K562 (cell line): ENCODE results near the gene EHBP1L1. TPM values are rescaled to one million over a fixed set of nuclear protein-coding genes. Genes with fewer than 3 reads are reported as not detected.

Experiments used
- ATAC-seq: fragments of 200-7000 bp; cut with Tn5 transposase; 3 replicates; pipeline ENCODE4 v1.9.1; 2020; ENCODE audit warnings: moderate library complexity
- BruUV-seq: library from RNA; stranded (reverse); fragments of 400-500 nt; replicated peaks from 2 replicates; lab custom pipeline; 2021; lab: Mats Ljungman, UMichigan
- CTCF ChIA-PET: fragments of 300-600 bp; formaldehyde crosslinking; extraction: SDS; loops from one replicate; lab custom pipeline; 2021; ENCODE audit warnings: low intra/inter-chr PET ratio; lab: Yijun Ruan, JAX
- POLR2A ChIA-PET: fragments of 300-600, 350-650 bp; sonication (Branson Sonifier 250); formaldehyde crosslinking; extraction: SDS; loops from one replicate; lab custom pipeline; 2021; ENCODE audit warnings: antibody characterized with exemption, inconsistent platforms; lab: Yijun Ruan, JAX
- DNase-seq, 4 experiments: peaks; one replicate each; pipeline versions ENCODE4 v3.0.0 to v3.0.0-alpha.2; 2011 to 2018; ENCODE audit warnings: low spot score in 3 of 4, mixed read lengths in 3 of 4; ENCODE audit errors: extremely low read depth in 1 of 4
- FAIRE-seq: peaks from 2 replicates; lab custom pipeline; 2011; peaks lifted over from hg19 to GRCh38; lab: Jason Lieb, UNC
- H2AFZ ChIP-seq: 2 replicates; pipeline ENCODE4 v1.6.0; 2011; ENCODE audit warnings: low read depth, low read length, control low read depth, inconsistent platforms
- H3K27ac ChIP-seq: fragments of 200-600 bp; 3 replicates; pipeline ENCODE4 v1.8.0; 2011; ENCODE audit warnings: low read depth, mild to moderate bottlenecking, control low read depth, inconsistent platforms, low read length, moderate library complexity, mixed read lengths; ENCODE audit errors: extremely low read depth
- H3K27me3 ChIP-seq, 2 experiments: fragments of 300-600 bp in 1 of 2; 2 replicates in 1 of 2; 3 replicates in 1 of 2; pipeline versions ENCODE4 v1.6.0 to v1.8.0; 2011; ENCODE audit warnings: inconsistent platforms in 2 of 2, low read length in 2 of 2, mild to moderate bottlenecking in 1 of 2, mixed read lengths in 1 of 2, moderate library complexity in 1 of 2; ENCODE audit not compliant: control insufficient read depth in 2 of 2, insufficient read depth in 2 of 2
- H3K36me3 ChIP-seq: fragments of 300-600 bp; 3 replicates; pipeline ENCODE4 v1.8.0; 2011; ENCODE audit warnings: mild to moderate bottlenecking, low read length, inconsistent platforms; ENCODE audit not compliant: control insufficient read depth, insufficient read depth
- H3K4me1 ChIP-seq, 2 experiments: fragments of 200-600 bp in 1 of 2; replicated peaks in 1 of 2; 2 replicates in 1 of 2; 3 replicates in 1 of 2; pipeline versions ENCODE4 v1.5.1 to v1.8.0; 2011; ENCODE audit warnings: inconsistent platforms in 2 of 2, low read length in 2 of 2, mild to moderate bottlenecking in 1 of 2, mixed read lengths in 1 of 2, moderate library complexity in 1 of 2; ENCODE audit not compliant: control insufficient read depth in 2 of 2, insufficient read depth in 2 of 2
- H3K4me2 ChIP-seq: 2 replicates; pipeline ENCODE4 v1.6.1; 2011; ENCODE audit warnings: low read length, control low read depth, inconsistent platforms, mixed read lengths; ENCODE audit not compliant: insufficient read depth
- H3K4me3 ChIP-seq: fragments of 200-600 bp; sonication (generic), shearing (Covaris generic); 2 replicates; pipeline ENCODE4 v1.5.1; 2016; ENCODE audit warnings: control low read depth, inconsistent platforms
- H3K79me2 ChIP-seq: fragments of 200-600 bp; 3 replicates; pipeline ENCODE4 v1.8.0; 2011; ENCODE audit warnings: low read length, inconsistent platforms; ENCODE audit not compliant: control insufficient read depth, insufficient read depth
- H3K9ac ChIP-seq, 2 experiments: 2 replicates each; pipeline versions ENCODE4 v1.6.0 to v1.6.1; 2011; ENCODE audit warnings: low read depth in 2 of 2, low read length in 2 of 2, control low read depth in 1 of 2, inconsistent platforms in 1 of 2, mild to moderate bottlenecking in 1 of 2, mixed read lengths in 1 of 2; ENCODE audit not compliant: insufficient read depth in 1 of 2
- H3K9me1 ChIP-seq: one replicate; pipeline ENCODE4 v1.6.0; 2011; ENCODE audit warnings: inconsistent platforms, mild to moderate bottlenecking, low read length, moderate library complexity; ENCODE audit not compliant: control insufficient read depth, insufficient read depth
- H3K9me3 ChIP-seq: replicated peaks from 2 replicates; pipeline ENCODE4 v1.5.1; 2011; ENCODE audit warnings: low read depth, low read length, inconsistent platforms; ENCODE audit not compliant: control insufficient read depth, insufficient read depth
- H4K20me1 ChIP-seq: replicated peaks from 2 replicates; pipeline ENCODE4 v1.6.1; 2011; ENCODE audit warnings: low read length, inconsistent platforms, mixed read lengths; ENCODE audit not compliant: control insufficient read depth, insufficient read depth
- MTA2 ChIP-seq: fragments of 450-650 bp; IDR thresholded peaks from 2 replicates; pipeline ENCODE4 v1.6.1; 2016; ENCODE audit warnings: low read depth
- PHF20 ChIP-seq: fragments of 450-650 bp; IDR thresholded peaks from 2 replicates; pipeline ENCODE4 v1.6.1; 2018; ENCODE audit not compliant: partially characterized antibody
- PHF8 ChIP-seq: fragments of 200-600 bp; sonication (generic); IDR thresholded peaks from 2 replicates; pipeline ENCODE4 v1.6.1; 2012; ENCODE audit warnings: mixed run types, mild to moderate bottlenecking, inconsistent platforms, low read length, moderate library complexity, borderline replicate concordance
- POLR2G ChIP-seq: fragments of 200-400 bp; formaldehyde crosslinking; IDR thresholded peaks from 2 replicates; pipeline ENCODE4 v1.6.1; 2017; ENCODE audit warnings: low read depth, mild to moderate bottlenecking, antibody characterized with exemption, low read length, moderate library complexity
- ZFP30 ChIP-seq: fragments of 250-450 bp; sonication (Bioruptor Pico); IDR thresholded peaks from 2 replicates; pipeline ENCODE4 v1.8.0; 2022; ENCODE audit warnings: moderate library complexity, mild to moderate bottlenecking, inconsistent platforms, borderline replicate concordance
- ZNF696 ChIP-seq: fragments of 250-450 bp; sonication (Bioruptor Pico); conservative IDR thresholded peaks from 2 replicates; pipeline ENCODE4 v1.4.0; 2020; ENCODE audit warnings: mild to moderate bottlenecking, moderate library complexity
- WGBS: fragments of 100-300 bp; shearing (Covaris generic); methylation state at CpG from one replicate; pipeline ENCODE4 v1.1.6; 2016; ENCODE audit warnings: low coverage, mixed read lengths; ENCODE audit not compliant: insufficient coverage; ENCODE audit errors: missing lambda C conversion rate; 5-methylcytosine and 5-hydroxymethylcytosine counted together
- in situ Hi-C: fragments of 300-500 bp; cut with MboI; formaldehyde crosslinking; loops from 4 replicates; pipeline ENCODE4 v1.15.0; 2018; ENCODE audit warnings: inconsistent platforms, mixed read lengths
- intact Hi-C: fragments of 100-400 bp; cut with micrococcal nuclease; formaldehyde crosslinking; loops from 2 replicates; pipeline ENCODE4 v1.14.2; 2022
- polyA plus RNA-seq, 8 experiments: library from polyadenylated mRNA; depleted of rRNA in 4 of 8; stranded (reverse) in 5 of 8; unstranded in 3 of 8; fragments of >200 nt; fragmentation: Nextera tagmentation in 2 of 8; fragmentation: Illumina TruSeq in 1 of 8; extraction: Ambion mirVana in 2 of 8; extraction: Trizol in 1 of 8; gene quantifications; 2 replicates each; pipeline versions ENCODE4 v1.2.1 to v1.2.3, GENCODE V29; 2011 to 2014; ENCODE audit warnings: inconsistent platforms in 1 of 8, missing spikeins in 1 of 8
- total RNA-seq, 7 experiments: library from RNA; depleted of rRNA in 6 of 7; stranded (reverse); fragments of >200 nt in 6 of 7; fragmentation: Illumina TruSeq in 2 of 7; extraction: Trizol in 2 of 7; gene quantifications; 2 replicates each; pipeline versions ENCODE4 v1.2.1 to v1.2.3, GENCODE V29; 2011 to 2021; ENCODE audit warnings: low replicate concordance in 1 of 7
- TF ChIP-seq, protein P1 (sequence below): sonication (generic); formaldehyde crosslinking; IDR thresholded peaks from 2 replicates; pipeline ENCODE4 v1.8.1; 2023; ENCODE audit warnings: mild to moderate bottlenecking, missing genetic modification reagents
- TF ChIP-seq, protein P2 (sequence below): sonication (generic); formaldehyde crosslinking; IDR thresholded peaks from 2 replicates; pipeline ENCODE4 v1.8.0; 2022; ENCODE audit warnings: missing genetic modification reagents, mild to moderate bottlenecking, moderate library complexity, borderline replicate concordance

Gene EHBP1L1
- total and polyA plus RNA-seq, 9 of the 15 experiments (the other 6 are each of a cell fraction or from before 2014, with no cell fraction given): 0.03 to 87.1 (median 26.3) TPM

DNA sequence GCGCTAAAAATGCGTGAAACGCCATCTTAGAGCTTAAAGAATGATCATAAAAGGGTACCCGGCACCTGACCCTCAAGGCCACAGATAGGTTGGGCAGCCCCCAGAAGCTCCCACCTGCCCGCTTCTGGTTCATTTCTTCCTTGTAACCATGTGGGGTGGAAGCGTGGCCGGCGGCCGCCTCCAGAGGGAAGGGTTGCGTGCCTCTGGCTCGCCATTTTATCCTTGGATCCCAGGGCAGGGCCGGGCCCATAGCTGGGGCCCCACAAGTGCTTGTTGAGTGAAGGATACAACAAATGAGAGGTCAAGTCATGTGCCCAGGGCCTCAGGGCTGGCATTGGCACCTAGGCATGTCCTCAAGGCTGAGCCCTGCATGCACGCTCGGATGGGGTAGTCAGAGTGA, 45.6 kb downstream of the EHBP1L1 start (continued):
- TF ChIP-seq POLR2G: peak; percentile 28; the same call in 1 of the 2 replicates
- TF ChIP-seq, protein P1, sequence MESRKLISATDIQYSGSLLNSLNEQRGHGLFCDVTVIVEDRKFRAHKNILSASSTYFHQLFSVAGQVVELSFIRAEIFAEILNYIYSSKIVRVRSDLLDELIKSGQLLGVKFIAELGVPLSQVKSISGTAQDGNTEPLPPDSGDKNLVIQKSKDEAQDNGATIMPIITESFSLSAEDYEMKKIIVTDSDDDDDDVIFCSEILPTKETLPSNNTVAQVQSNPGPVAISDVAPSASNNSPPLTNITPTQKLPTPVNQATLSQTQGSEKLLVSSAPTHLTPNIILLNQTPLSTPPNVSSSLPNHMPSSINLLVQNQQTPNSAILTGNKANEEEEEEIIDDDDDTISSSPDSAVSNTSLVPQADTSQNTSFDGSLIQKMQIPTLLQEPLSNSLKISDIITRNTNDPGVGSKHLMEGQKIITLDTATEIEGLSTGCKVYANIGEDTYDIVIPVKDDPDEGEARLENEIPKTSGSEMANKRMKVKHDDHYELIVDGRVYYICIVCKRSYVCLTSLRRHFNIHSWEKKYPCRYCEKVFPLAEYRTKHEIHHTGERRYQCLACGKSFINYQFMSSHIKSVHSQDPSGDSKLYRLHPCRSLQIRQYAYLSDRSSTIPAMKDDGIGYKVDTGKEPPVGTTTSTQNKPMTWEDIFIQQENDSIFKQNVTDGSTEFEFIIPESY (CRISPR knock-in tag): 0 out of 2 replicates have a peak, but pooled peaks have one; percentile 31
- TF ChIP-seq ZNF696 (CRISPR knock-in tag): no peak
- no peak for TF ChIP-seq MTA2
- TF ChIP-seq PHF20: no peak
- TF ChIP-seq PHF8: no peak
- TF ChIP-seq, all 486 proteins: peak for 2

DNA sequence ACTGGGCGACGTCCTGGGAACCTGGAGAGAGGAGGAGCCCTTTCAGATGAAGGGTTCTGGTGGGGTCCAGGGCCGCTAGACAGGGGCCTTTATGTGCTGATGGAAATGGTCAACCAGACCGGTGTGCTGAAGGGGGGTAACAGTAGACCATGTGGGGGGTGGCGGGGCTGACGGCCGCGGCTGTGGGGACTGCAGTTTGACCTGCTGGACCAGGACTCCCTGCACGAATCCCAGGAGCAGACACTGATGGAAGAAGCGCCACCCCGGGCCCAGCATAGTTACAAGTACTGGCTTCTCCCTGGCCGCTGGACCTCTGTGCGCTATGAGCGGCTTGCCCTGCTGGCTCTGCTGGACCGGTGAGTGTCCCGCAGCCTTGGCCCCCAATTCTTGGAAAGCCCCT, 46.2 kb downstream of the EHBP1L1 start:
- Histone ChIP-seq H3K27me3 (no peaks in the 10 kb centered on the region), H3K27ac (no peak overlapping the region), H3K36me3 (peaks cover 94% of the 10 kb centered on the region; the same call in 2 of the 3 replicates), H4K20me1 (peaks cover 3% of the 10 kb centered on the region; the same call in 1 of the 2 replicates), H3K4me2 (no peak overlapping the region), H3K79me2 (peaks cover 11% of the 10 kb centered on the region), H3K4me1 (peaks cover 4 to 55% of the 10 kb centered on the region in 2 experiments; a peak in 3 of 5 replicates), H3K4me3 (no peak overlapping the region), H2AFZ (no peak overlapping the region), H3K9me1 (no peaks in the 10 kb centered on the region), H3K9ac (no peak overlapping the region; a peak in 1 of 4 replicates), H3K9me3 (no peaks in the 10 kb centered on the region)
- ChIA-PET POLR2A (interaction anchor here (0.9 to 3.1 kb wide), 5 partner anchors 9 to 16 kb away, joined by 3 to 11 read pairs (median 5); partner anchors contain the start of gene SIPA1), CTCF (no interaction called here)
- no TSS peak for BruUV-seq
- FAIRE-seq (no peak), DNase-seq (no peak), ATAC-seq (no peak)
- 87% methylated on average over 10 of the region's 16 CpGs for WGBS
- in situ Hi-C loops: no loop called here
- TF ChIP-seq ZFP30 (CRISPR knock-in tag): no peak
- TF ChIP-seq POLR2G: 0 out of 2 replicates have a peak, but pooled peaks have one; percentile 23
- TF ChIP-seq, protein P1 (CRISPR knock-in tag): 0 out of 2 replicates have a peak, but pooled peaks have one; percentile 3
- TF ChIP-seq, protein P2, sequence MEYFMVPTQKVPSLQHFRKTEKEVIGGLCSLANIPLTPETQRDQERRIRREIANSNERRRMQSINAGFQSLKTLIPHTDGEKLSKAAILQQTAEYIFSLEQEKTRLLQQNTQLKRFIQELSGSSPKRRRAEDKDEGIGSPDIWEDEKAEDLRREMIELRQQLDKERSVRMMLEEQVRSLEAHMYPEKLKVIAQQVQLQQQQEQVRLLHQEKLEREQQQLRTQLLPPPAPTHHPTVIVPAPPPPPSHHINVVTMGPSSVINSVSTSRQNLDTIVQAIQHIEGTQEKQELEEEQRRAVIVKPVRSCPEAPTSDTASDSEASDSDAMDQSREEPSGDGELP (CRISPR knock-in tag): no peak
- intact Hi-C loops: no loop called here
